MM.1S (cell line): Measurements from ENCODE around the gene LIMCH1.

ENCODE experiments used
- CTCF ChIP-seq: fragments of 300-600 bp; sonication (generic); IDR thresholded peaks from 2 replicates; pipeline ENCODE4 v1.5.1; 2016; ENCODE audit warnings: antibody characterized with exemption, low read length, mixed read lengths
- EZH2 ChIP-seq: fragments of 300-600 bp; sonication (generic); optimal IDR thresholded peaks from 2 replicates; pipeline ENCODE3; 2017; ENCODE audit warnings: low read depth, mild to moderate bottlenecking, antibody characterized with exemption, low read length, mixed read lengths
- EZH2phosphoT487 ChIP-seq: fragments of 300-600 bp; sonication (generic); IDR thresholded peaks from 2 replicates; pipeline ENCODE4 v1.6.1; 2018; ENCODE audit warnings: antibody characterized with exemption, low read length

- TF ChIP-seq EZH2phosphoT487 (no peak), CTCF (no peak), EZH2 (no peak)
These were observed at the start of gene LIMCH1 for GRCh38 chr4:41538017-41538733.
